Endodermal cell (in vitro differentiated cells): ENCODE results near the gene ZNF710. TPM values are rescaled to one million over a fixed set of nuclear protein-coding genes. Genes with fewer than 3 reads are reported as not detected.

Source experiments
- DNase-seq: peaks from one replicate; pipeline ENCODE4 v3.0.0-alpha.2; 2017
- H3K27ac ChIP-seq: 2 replicates; pipeline ENCODE4 v1.5.1; 2013; ENCODE audit warnings: mild to moderate bottlenecking, low read depth, low read length, moderate library complexity
- H3K27me3 ChIP-seq: 2 replicates; pipeline ENCODE4 v1.6.1; 2013; ENCODE audit warnings: mild to moderate bottlenecking, low read length, moderate library complexity; ENCODE audit not compliant: insufficient read depth, control insufficient read depth, poor library complexity, severe bottlenecking
- H3K36me3 ChIP-seq: 2 replicates; pipeline ENCODE4 v1.7.0; 2013; ENCODE audit warnings: mild to moderate bottlenecking, low read length, moderate library complexity; ENCODE audit not compliant: control insufficient read depth, insufficient read depth
- H3K4me1 ChIP-seq: one replicate; pipeline ENCODE4 v1.7.0; 2013; ENCODE audit warnings: low read length; ENCODE audit not compliant: control insufficient read depth, insufficient read depth
- H3K4me3 ChIP-seq: 2 replicates; pipeline ENCODE4 v1.5.1; 2013; ENCODE audit warnings: mild to moderate bottlenecking, low read length, moderate library complexity
- H3K9ac ChIP-seq: 2 replicates; pipeline ENCODE4 v1.6.1; 2013; ENCODE audit warnings: mild to moderate bottlenecking, low read length, moderate library complexity; ENCODE audit not compliant: poor library complexity, severe bottlenecking; ENCODE audit errors: extremely low read depth
- H3K9me3 ChIP-seq: 2 replicates; pipeline ENCODE4 v1.6.1; 2013; ENCODE audit warnings: mild to moderate bottlenecking, low read length, moderate library complexity; ENCODE audit not compliant: control insufficient read depth
- H3K27ac Mint-ChIP-seq: 2 replicates; pipeline ENCODE4 v1.8.0; 2020; ENCODE audit warnings: mixed read lengths
- H3K27me3 Mint-ChIP-seq: 2 replicates; pipeline ENCODE4 v1.8.0; 2021; ENCODE audit warnings: mild to moderate bottlenecking, mixed read lengths; ENCODE audit not compliant: insufficient read depth
- H3K36me3 Mint-ChIP-seq: 2 replicates; pipeline ENCODE4 v1.8.0; 2020; ENCODE audit warnings: low read depth, mixed read lengths
- H3K4me1 Mint-ChIP-seq: 2 replicates; pipeline ENCODE4 v1.8.0; 2020; ENCODE audit warnings: mixed read lengths
- H3K4me3 Mint-ChIP-seq: 2 replicates; pipeline ENCODE4 v1.8.0; 2020; ENCODE audit warnings: mild to moderate bottlenecking, moderate library complexity, mixed read lengths
- H3K9me3 Mint-ChIP-seq: 2 replicates; pipeline ENCODE4 v1.8.0; 2020; ENCODE audit warnings: mild to moderate bottlenecking, mixed read lengths
- CTCF ChIP-seq: fragments of 200-600 bp; sonication (generic); conservative IDR thresholded peaks from 2 replicates; pipeline ENCODE4 v1.5.0; 2021; ENCODE audit warnings: antibody characterized with exemption, mild to moderate bottlenecking
- WGBS, 2 experiments: methylation state at CpG; one replicate each; pipeline versions ENCODE4 v1.1.5 to v1.1.7; 2013; ENCODE audit warnings: missing lambda C conversion rate in 2 of 2, mixed read lengths in 1 of 2; ENCODE audit not compliant: insufficient coverage in 1 of 2, insufficient read length in 1 of 2; 5-methylcytosine and 5-hydroxymethylcytosine counted together
- total RNA-seq, 2 donors: library from RNA; stranded (reverse); fragmentation: NEBNext Ultra II Directional in 1 of 2; extraction: Animal tissue kit (Norgen Biotek cat#: 25700) in 1 of 2; gene quantifications; 2 replicates in 1 of 2; 3 replicates in 1 of 2; pipeline ENCODE4 v1.2.1, GENCODE V29; 2021

The ZNF710 gene
- total RNA-seq, 2 donors from 2014 or later, result 31.8 to 39.1 TPM

- Histone ChIP-seq H3K27ac (no peak overlapping the region), H3K9ac (no peak overlapping the region), H3K4me1 (peaks cover 12% of the 10 kb centered on the region), H3K27me3 (no peaks in the 10 kb centered on the region), H3K36me3 (peaks cover 20% of the 10 kb centered on the region), H3K9me3 (peaks cover 24% of the 10 kb centered on the region), H3K4me3 (no peak overlapping the region)
- Mint-ChIP-seq H3K27ac (no peak overlapping the region), H3K4me1 (peaks cover 19% of the 10 kb centered on the region), H3K27me3 (no peaks in the 10 kb centered on the region), H3K36me3 (peaks cover 34% of the 10 kb centered on the region), H3K4me3 (no peak overlapping the region), H3K9me3 (peaks cover 25% of the 10 kb centered on the region)
- DNase-seq, result peak; percentile 20
- no peak for TF ChIP-seq CTCF
- 94 to 96% methylated on average over 5 to 6 of the region's 6 CpGs for WGBS, 2 experiments
These were observed 8.3 kb downstream of the ZNF710 start for GRCh38 chr15:90009301-90010022.

DNA sequence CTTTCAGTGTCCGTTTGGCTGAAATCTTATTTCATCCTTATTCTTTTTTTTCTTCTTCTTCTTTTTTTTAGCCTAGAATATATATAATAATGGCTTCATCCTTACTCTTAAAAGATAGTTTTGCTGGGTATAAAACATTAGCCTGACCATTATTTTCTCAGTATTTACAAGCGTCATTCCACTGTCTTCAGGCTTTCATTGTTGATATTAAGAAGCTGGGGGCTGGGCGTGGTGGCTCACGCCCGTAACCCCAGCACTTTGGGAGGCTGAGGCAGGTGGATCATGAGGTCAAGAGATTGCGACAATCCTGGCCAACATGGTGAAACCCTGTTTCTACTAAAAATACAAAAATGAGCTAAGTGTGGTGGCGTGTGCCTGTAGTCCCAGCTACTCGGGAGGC, 10.6 kb downstream of the ZNF710 start:
- no peaks in the 10 kb centered on the region for H3K27me3 ChIP-seq
- no peak overlapping the region for H3K9ac ChIP-seq
- WGBS, 2 experiments, result 90 to 95% methylated on average over 2 to 7 of the region's 8 CpGs
- H3K36me3 ChIP-seq, result peaks cover 20% of the 10 kb centered on the region
- Mint-ChIP-seq H3K27ac (no peak overlapping the region), H3K4me1 (peaks cover under 1% of the 10 kb centered on the region), H3K4me3 (no peak overlapping the region), H3K9me3 (peaks cover 25% of the 10 kb centered on the region), H3K27me3 (no peaks in the 10 kb centered on the region), H3K36me3 (peaks cover 32% of the 10 kb centered on the region)
- H3K27ac ChIP-seq, result no peak overlapping the region
- H3K9me3 ChIP-seq, result peaks cover 24% of the 10 kb centered on the region
- no peak for DNase-seq
- peaks cover 3% of the 10 kb centered on the region for H3K4me1 ChIP-seq
- peak overlapping the region; percentile 68 for H3K4me3 ChIP-seq
- no peak for TF ChIP-seq CTCF

DNA sequence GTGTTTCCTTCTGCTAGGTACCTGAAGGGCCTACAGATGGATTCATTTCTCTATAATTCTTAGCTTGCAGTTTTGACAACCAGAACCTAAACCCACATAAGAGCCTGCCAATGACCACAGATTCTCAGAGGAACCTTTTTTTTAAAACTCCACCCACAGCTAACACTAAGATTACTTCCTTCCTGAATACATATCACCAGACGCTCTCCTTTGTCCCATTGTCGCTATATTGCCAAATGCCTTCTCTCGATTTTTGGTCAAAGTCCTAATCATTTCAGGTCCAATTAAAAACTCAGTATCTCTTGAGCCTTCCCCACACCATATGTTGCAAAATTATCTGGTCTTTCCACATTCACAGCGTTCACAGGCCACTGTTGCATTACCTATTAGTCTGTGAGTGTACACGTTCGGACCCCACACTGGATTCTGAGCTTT, 12.4 kb downstream of the ZNF710 start:
- H3K9me3 Mint-ChIP-seq, result peaks cover 25% of the 10 kb centered on the region
- H3K36me3 Mint-ChIP-seq, result peaks cover 32% of the 10 kb centered on the region
- peaks cover 20% of the 10 kb centered on the region for H3K36me3 ChIP-seq
- H3K9ac ChIP-seq, result no peak overlapping the region
- no peaks in the 10 kb centered on the region for H3K27me3 Mint-ChIP-seq
- peaks cover 24% of the 10 kb centered on the region for H3K9me3 ChIP-seq
- H3K4me1 ChIP-seq, result peaks cover 5% of the 10 kb centered on the region
- no peak overlapping the region for H3K27ac ChIP-seq
- no peak for TF ChIP-seq CTCF
- no peak overlapping the region for H3K4me3 ChIP-seq
- peaks cover 4% of the 10 kb centered on the region for H3K4me1 Mint-ChIP-seq
- H3K4me3 Mint-ChIP-seq, result no peak overlapping the region
- DNase-seq, result no peak
- no peaks in the 10 kb centered on the region for H3K27me3 ChIP-seq
- H3K27ac Mint-ChIP-seq, result no peak overlapping the region
- 96 to 100% methylated on average over 4 to 6 of the region's 6 CpGs for WGBS, 2 experiments
